Muscle of arm (tissue), 14 donors: Measurements from ENCODE around the gene SLC41A2. TPM values are rescaled to one million over a fixed set of nuclear protein-coding genes. Genes with fewer than 3 reads are reported as not detected.
"Not testable (repeated sequence)": the region's sequence is repeated elsewhere in the genome, so short reads cannot be mapped to it uniquely, and the experiment has no call there.

ENCODE experiments used
- DNase-seq: peaks from one replicate; pipeline ENCODE4 v3.0.0-alpha.2; 2013
- long read RNA-seq, 11 donors: transcript quantifications; one replicate each; lab custom pipeline, GENCODE V29; 2026
- polyA plus RNA-seq, 12 donors: library from polyadenylated mRNA; unstranded; fragments of 120-200 nt; gene quantifications; one replicate each; pipeline ENCODE4 v1.2.1, GENCODE V29; 2013; ENCODE audit not compliant: insufficient read length in 12 of 12

Gene SLC41A2
- polyA plus RNA-seq: 1 to 10 TPM in 11 of 12 donors, not detected in 1; 2.4 to 6.7 (median 3.4) TPM
- long read RNA-seq, donor 1, partial matches to known transcripts: 0 of 2 reads
- long read RNA-seq, donor 1, other reads (novel, unspliced or antisense): 0 of 2 reads
- long read RNA-seq, donor 2: 0 reads
- long read RNA-seq, donor 3: 0 reads
- long read RNA-seq, donor 4: 0 reads
- long read RNA-seq, donor 5: 0 reads
- long read RNA-seq, donor 6: 0 reads
- long read RNA-seq, donor 7: 0 reads
- long read RNA-seq, donor 8: 0 reads
- long read RNA-seq, donor 9: 0 reads
- long read RNA-seq, donor 10: 0 reads
- long read RNA-seq, donor 11, partial matches to known transcripts: 0 of 1 reads
- long read RNA-seq, donor 11, other reads (novel, unspliced or antisense): 0 of 1 reads

- peak; percentile 83 for DNase-seq
These were observed at the start of gene SLC41A2 for GRCh38 chr12:104958001-104958804. Gene SLC41A2 (minus strand): TSS chr12:104958290. CDS start chr12:104928527, 29,763 bp downstream.

GRCh38 chr12:105001476-105001875, 43.4 kb upstream of the SLC41A2 start:
- DNase-seq: no peak

GRCh38 chr12:104999347-104999685, 41.2 kb upstream of the SLC41A2 start:
- DNase-seq: no peak

GRCh38 chr12:104998423-104999346, 40.6 kb upstream of the SLC41A2 start:
- DNase-seq: no peak

- DNase-seq: no peak
These were observed 39.5 kb upstream of the SLC41A2 start for GRCh38 chr12:104997541-104997940.

GRCh38 chr12:104994336-104994735, 36.2 kb upstream of the SLC41A2 start:
- DNase-seq: no peak

- no peak for DNase-seq
These were observed 33.6 kb upstream of the SLC41A2 start for GRCh38 chr12:104991565-104992128.

- no peak for DNase-seq
These were observed 32.9 kb upstream of the SLC41A2 start for GRCh38 chr12:104990950-104991349.

- DNase-seq: peak; percentile 91
These were observed 28.2 kb upstream of the SLC41A2 start, which contains the start of gene NOPCHAP1 for GRCh38 chr12:104986022-104986941. Gene NOPCHAP1 (plus strand): TSS chr12:104986316. CDS start chr12:104986353, 37 bp downstream.

- no peak for DNase-seq
These were observed 27.1 kb upstream of the SLC41A2 start for GRCh38 chr12:104985206-104985605.

GRCh38 chr12:104977688-104978087, 19.6 kb upstream of the SLC41A2 start:
- not testable (repeated sequence) for DNase-seq

GRCh38 chr12:104976703-104977102, 18.6 kb upstream of the SLC41A2 start:
- no peak for DNase-seq

GRCh38 chr12:104975587-104976343, 17.7 kb upstream of the SLC41A2 start:
- DNase-seq: no peak

- DNase-seq: peak; percentile 30
These were observed 16.7 kb upstream of the SLC41A2 start for GRCh38 chr12:104974626-104975290.

GRCh38 chr12:104973250-104973649, 15.2 kb upstream of the SLC41A2 start:
- no peak for DNase-seq

GRCh38 chr12:104971306-104971705, 13.2 kb upstream of the SLC41A2 start:
- DNase-seq: peak; percentile 23

- no peak for DNase-seq
These were observed 11.3 kb upstream of the SLC41A2 start for GRCh38 chr12:104969343-104969742.

- DNase-seq: no peak
These were observed 8.6 kb upstream of the SLC41A2 start for GRCh38 chr12:104966677-104967076.

- DNase-seq: no peak
These were observed 6.7 kb upstream of the SLC41A2 start for GRCh38 chr12:104964856-104965205.
